ENCODE data around the gene TNFSF18.
"Not testable (repeated sequence)": the region's sequence is repeated elsewhere in the genome, so short reads cannot be mapped to it uniquely, and the experiment has no call there.

TNFSF18 gene, protein sequence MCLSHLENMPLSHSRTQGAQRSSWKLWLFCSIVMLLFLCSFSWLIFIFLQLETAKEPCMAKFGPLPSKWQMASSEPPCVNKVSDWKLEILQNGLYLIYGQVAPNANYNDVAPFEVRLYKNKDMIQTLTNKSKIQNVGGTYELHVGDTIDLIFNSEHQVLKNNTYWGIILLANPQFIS

GRCh38 chr1:173050865-173051264, at the start of gene TNFSF18:
Gene TNFSF18 (minus strand): TSS chr1:173050941. CDS start chr1:173050896, 45 bp downstream.
- Histone ChIP-seq H3K27ac (no peak within 1 kb of the TSS), H4K20me1 (no peaks in the 10 kb centered on the region), H3K4me1 (no peaks in the 10 kb centered on the region), H3K36me3 (no peaks in the 10 kb centered on the region), H3K9me3 (no peaks in the 10 kb centered on the region), H3K4me3 (no peak within 1 kb of the TSS), H3K9ac (no peak within 1 kb of the TSS), H3K4me2 (no peak within 1 kb of the TSS), H3K27me3 (no peaks in the 10 kb centered on the region)
- TF ChIP-seq Cebpa-rat (IDR thresholded peaks at IDR 0.05): no peak

DNA sequence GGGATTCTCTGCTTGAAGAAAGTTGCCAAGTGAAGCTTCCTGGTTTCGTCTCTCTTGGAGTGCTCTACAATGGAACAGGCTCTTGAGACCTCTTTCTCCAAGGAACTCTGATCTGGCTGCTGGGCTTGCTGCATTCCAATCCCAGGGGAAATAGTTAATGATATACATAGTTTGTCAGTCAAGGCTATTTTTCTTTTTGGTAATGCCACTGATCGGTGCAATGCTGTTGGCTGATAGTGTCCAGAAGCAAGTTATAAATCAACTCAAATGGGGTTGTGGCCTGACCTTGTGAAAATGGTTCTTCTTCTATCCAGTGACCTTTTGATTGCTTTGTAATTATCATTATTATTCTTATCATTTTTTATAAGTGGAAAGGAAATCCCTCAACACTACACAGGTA, 48.4 kb upstream of the TNFSF18 start:
- H4K20me1 ChIP-seq: no peaks in the 10 kb centered on the region
- no peak overlapping the region for H3K9ac ChIP-seq
- no peak overlapping the region for H3K4me2 ChIP-seq
- no peaks in the 10 kb centered on the region for H3K36me3 ChIP-seq
- no peak for TF ChIP-seq Cebpa-rat (IDR thresholded peaks at IDR 0.05)
- H3K4me3 ChIP-seq: no peak overlapping the region
- H3K4me1 ChIP-seq: no peaks in the 10 kb centered on the region
- no peak overlapping the region for H3K27ac ChIP-seq
- H3K9me3 ChIP-seq: peaks cover 14% of the 10 kb centered on the region
- H3K27me3 ChIP-seq: no peaks in the 10 kb centered on the region

DNA sequence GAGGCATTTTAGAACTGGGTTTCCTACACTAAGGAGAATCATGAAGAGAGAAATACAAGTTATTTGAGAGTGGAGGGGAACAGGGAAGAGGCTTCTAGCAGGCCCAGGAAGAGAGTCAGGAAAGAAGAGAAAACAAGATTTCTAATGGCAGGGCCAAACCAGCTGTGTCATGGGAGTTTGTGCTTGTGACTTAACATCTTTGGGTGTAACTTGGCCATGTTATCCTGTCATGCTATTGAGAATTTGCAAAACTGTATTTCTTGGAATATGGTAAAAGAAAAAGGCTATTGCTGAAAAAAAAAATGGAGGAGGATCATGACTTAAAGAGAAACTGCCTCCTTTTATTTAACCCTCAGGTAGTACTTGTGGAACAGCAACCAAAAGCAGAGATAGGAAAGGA, 47.4 kb upstream of the TNFSF18 start:
- no peak overlapping the region for H3K4me2 ChIP-seq
- no peaks in the 10 kb centered on the region for H4K20me1 ChIP-seq
- H3K9me3 ChIP-seq: peaks cover 6% of the 10 kb centered on the region
- H3K9ac ChIP-seq: no peak overlapping the region
- no peak overlapping the region for H3K4me3 ChIP-seq
- H3K27ac ChIP-seq: no peak overlapping the region
- no peaks in the 10 kb centered on the region for H3K4me1 ChIP-seq
- no peaks in the 10 kb centered on the region for H3K36me3 ChIP-seq
- no peak for TF ChIP-seq Cebpa-rat (IDR thresholded peaks at IDR 0.05)
- H3K27me3 ChIP-seq: no peaks in the 10 kb centered on the region

- Histone ChIP-seq H3K9ac (no peak overlapping the region), H3K27me3 (no peaks in the 10 kb centered on the region), H3K9me3 (no peaks in the 10 kb centered on the region), H3K36me3 (no peaks in the 10 kb centered on the region), H3K4me3 (no peak overlapping the region), H3K4me1 (no peaks in the 10 kb centered on the region), H4K20me1 (no peaks in the 10 kb centered on the region), H3K27ac (no peak overlapping the region), H3K4me2 (no peak overlapping the region)
- TF ChIP-seq Cebpa-rat (IDR thresholded peaks at IDR 0.05): no peak
Measured at GRCh38 chr1:173097001-173097400, 46.3 kb upstream of the TNFSF18 start.

DNA sequence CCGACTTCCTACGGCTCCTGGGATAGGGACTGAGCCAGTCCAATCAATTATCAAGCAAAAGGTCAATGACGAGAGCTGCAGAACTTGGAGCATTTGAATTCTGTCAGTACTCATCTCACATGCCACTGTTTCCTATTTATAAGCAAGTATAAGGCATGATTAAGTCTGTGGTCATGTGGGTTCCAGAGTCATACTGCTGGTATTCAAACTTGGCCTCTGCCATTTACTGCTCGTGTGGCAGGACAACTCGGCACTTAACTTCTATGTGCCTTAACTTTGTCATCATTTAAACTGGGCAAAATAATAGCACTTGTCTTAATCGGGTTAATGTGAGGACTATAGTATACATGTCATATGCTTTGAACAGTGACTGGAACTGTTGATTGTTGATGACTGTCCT, 44.9 kb upstream of the TNFSF18 start:
- no peak overlapping the region for H3K4me3 ChIP-seq
- H4K20me1 ChIP-seq: no peaks in the 10 kb centered on the region
- H3K9me3 ChIP-seq: no peaks in the 10 kb centered on the region
- H3K27me3 ChIP-seq: no peaks in the 10 kb centered on the region
- no peak overlapping the region for H3K27ac ChIP-seq
- no peak overlapping the region for H3K4me2 ChIP-seq
- H3K9ac ChIP-seq: no peak overlapping the region
- no peaks in the 10 kb centered on the region for H3K36me3 ChIP-seq
- no peak for TF ChIP-seq Cebpa-rat (IDR thresholded peaks at IDR 0.05)
- no peaks in the 10 kb centered on the region for H3K4me1 ChIP-seq

DNA sequence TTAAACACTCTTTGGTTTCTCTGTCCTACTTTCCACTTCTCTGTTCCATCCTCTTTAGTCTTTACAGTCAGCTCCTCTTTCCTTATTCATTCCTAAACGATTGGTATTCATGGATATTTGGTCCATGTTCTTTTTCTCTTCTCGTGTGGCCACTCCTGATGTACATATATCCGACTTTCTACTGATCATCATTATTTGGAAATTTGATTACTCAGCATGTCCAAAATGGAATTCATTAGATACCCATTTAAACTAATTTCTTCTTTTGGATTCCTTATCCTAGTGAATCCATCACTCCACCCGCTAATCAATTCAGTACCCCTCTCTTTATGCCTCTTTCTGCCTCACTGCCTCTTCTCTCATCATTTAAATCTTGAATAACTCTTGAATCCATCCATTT, 43.8 kb upstream of the TNFSF18 start:
- Histone ChIP-seq H3K27me3 (no peaks in the 10 kb centered on the region), H4K20me1 (no peaks in the 10 kb centered on the region), H3K4me2 (no peak overlapping the region), H3K9me3 (no peaks in the 10 kb centered on the region), H3K4me3 (no peak overlapping the region), H3K9ac (no peak overlapping the region), H3K27ac (no peak overlapping the region), H3K4me1 (no peaks in the 10 kb centered on the region), H3K36me3 (no peaks in the 10 kb centered on the region)
- TF ChIP-seq Cebpa-rat (IDR thresholded peaks at IDR 0.05): no peak

- no peaks in the 10 kb centered on the region for H3K36me3 ChIP-seq
- no peaks in the 10 kb centered on the region for H3K4me1 ChIP-seq
- no peak overlapping the region for H3K27ac ChIP-seq
- no peaks in the 10 kb centered on the region for H3K27me3 ChIP-seq
- TF ChIP-seq Cebpa-rat (IDR thresholded peaks at IDR 0.05): no peak
- no peaks in the 10 kb centered on the region for H3K9me3 ChIP-seq
- H4K20me1 ChIP-seq: no peaks in the 10 kb centered on the region
- H3K4me3 ChIP-seq: no peak overlapping the region
- H3K9ac ChIP-seq: no peak overlapping the region
- H3K4me2 ChIP-seq: no peak overlapping the region
Measured at GRCh38 chr1:173093691-173094445, 43.1 kb upstream of the TNFSF18 start.

GRCh38 chr1:173084292-173084691, 33.6 kb upstream of the TNFSF18 start:
- H3K9ac ChIP-seq: no peak overlapping the region
- no peaks in the 10 kb centered on the region for H3K9me3 ChIP-seq
- no peak for TF ChIP-seq Cebpa-rat (IDR thresholded peaks at IDR 0.05)
- no peaks in the 10 kb centered on the region for H4K20me1 ChIP-seq
- no peak overlapping the region for H3K27ac ChIP-seq
- no peak overlapping the region for H3K4me2 ChIP-seq
- H3K36me3 ChIP-seq: no peaks in the 10 kb centered on the region
- H3K27me3 ChIP-seq: no peaks in the 10 kb centered on the region
- no peak overlapping the region for H3K4me3 ChIP-seq
- no peaks in the 10 kb centered on the region for H3K4me1 ChIP-seq

DNA sequence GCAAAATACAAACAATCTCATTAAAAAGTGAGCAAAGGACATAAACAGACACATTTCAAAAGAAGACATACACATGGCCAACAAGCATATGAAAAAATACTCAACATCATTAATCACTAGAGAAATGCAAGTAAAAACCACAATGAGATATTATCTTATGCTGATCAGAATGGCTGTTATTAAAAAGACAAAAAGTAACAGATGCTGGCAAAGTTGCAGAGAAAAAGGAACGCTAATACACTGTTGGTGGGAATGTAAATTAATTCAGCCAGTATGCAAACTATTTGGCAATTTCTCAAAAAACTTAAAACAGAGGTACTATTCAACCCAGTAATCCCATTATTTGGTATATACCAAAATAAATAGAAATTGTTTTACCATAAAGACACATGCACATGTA, 32.2 kb upstream of the TNFSF18 start:
- TF ChIP-seq Cebpa-rat (IDR thresholded peaks at IDR 0.05): no peak
- H3K27ac ChIP-seq: no peak overlapping the region
- no peaks in the 10 kb centered on the region for H3K36me3 ChIP-seq
- H3K4me3 ChIP-seq: no peak overlapping the region
- no peaks in the 10 kb centered on the region for H3K27me3 ChIP-seq
- H3K9me3 ChIP-seq: no peaks in the 10 kb centered on the region
- H4K20me1 ChIP-seq: no peaks in the 10 kb centered on the region
- H3K9ac ChIP-seq: no peak overlapping the region
- H3K4me1 ChIP-seq: no peaks in the 10 kb centered on the region
- H3K4me2 ChIP-seq: no peak overlapping the region

GRCh38 chr1:173074217-173074616, 23.5 kb upstream of the TNFSF18 start:
- H3K4me2 ChIP-seq, H3K4me3 ChIP-seq, H3K36me3 ChIP-seq, H3K9ac ChIP-seq, H3K27ac ChIP-seq, H3K4me1 ChIP-seq, H4K20me1 ChIP-seq, H3K27me3 ChIP-seq: not testable (repeated sequence)
- peaks cover 12% of the 10 kb centered on the region for H3K9me3 ChIP-seq
